ENCODE results near the gene DGKH. TPM values are rescaled to one million over a fixed set of nuclear protein-coding genes. Genes with fewer than 3 reads are reported as not detected.

Gene DGKH
- total and polyA plus RNA-seq, 9 of the 15 experiments (the other 6 are each of a cell fraction or from before 2014, with no cell fraction given): 0.38 to 4.4 (median 3.1) TPM

DNA sequence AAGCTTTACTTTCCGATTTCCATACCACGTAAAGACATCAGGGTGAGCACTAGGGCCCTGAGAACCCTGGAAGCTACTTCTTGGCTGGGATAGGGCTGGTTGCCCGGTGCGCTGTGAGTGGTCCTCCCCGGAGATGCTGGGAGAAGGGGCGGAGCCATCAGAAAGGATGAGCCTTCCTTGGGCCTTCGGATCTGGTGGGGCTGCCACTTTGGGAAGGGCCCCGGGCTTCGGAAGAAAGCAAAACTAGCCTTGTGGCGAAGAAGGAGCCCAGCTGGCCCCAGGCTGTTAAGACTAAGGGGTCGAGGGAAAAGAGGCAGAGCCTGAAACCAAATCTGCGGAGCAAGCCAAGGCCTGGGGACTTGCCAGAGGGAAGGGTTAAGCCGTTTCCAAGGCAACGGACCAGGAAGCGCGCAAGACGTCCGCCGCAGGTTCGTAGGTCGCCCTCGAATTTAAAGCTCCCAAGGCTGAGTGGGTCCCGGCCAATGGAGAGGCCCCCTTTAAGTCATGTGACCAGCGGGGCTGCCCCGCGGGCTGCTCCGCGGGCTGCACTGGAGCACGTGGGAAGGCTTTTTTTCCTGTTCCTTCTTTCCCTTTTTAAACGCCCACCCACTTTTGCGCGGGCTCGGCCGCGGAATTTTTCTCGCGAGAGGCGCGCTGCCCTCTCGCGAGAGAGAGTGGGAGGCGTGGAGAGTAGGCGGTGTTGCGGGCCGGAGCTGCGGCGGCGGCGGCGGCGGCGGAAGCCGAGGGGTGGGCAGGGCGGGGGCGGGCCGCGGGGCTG, 223.1 kb downstream of the DGKH start:
- H2AFZ ChIP-seq (ENCODE audit: low read depth, low read length): peak overlapping the region; percentile 85
- no peaks in the 10 kb centered on the region for H3K27me3 ChIP-seq (ENCODE audit: control insufficient read depth in 2 of 2, insufficient read depth in 2 of 2, low read length in 2 of 2)
- peaks cover 45% of the 10 kb centered on the region for H3K79me2 ChIP-seq (ENCODE audit: control insufficient read depth, insufficient read depth, low read length)
- peak overlapping the region; percentile 83 for H3K4me3 ChIP-seq
- peaks cover 8 to 15% of the 10 kb centered on the region in 2 experiments; a peak in 4 of 5 replicates for H3K4me1 ChIP-seq (replicated peaks in 1 of 2; ENCODE audit: control insufficient read depth in 2 of 2, insufficient read depth in 2 of 2, low read length in 2 of 2)
- intact Hi-C loops (cut with micrococcal nuclease): loop anchor here (5.0 to 10.0 kb wide), 2 partner anchors 99 to 227 kb away; partner anchors contain the start of gene DGKH
- ATAC-seq (peak; percentile 70), DNase-seq (ENCODE audit: extremely low read depth in 1 of 4, low spot score in 3 of 4) (peak; percentile 93), FAIRE-seq (peak; percentile 86)
- H3K27ac ChIP-seq (ENCODE audit: extremely low read depth, low read depth, low read length): peak overlapping the region; percentile 68
- no peaks in the 10 kb centered on the region; the same call in 2 of the 3 replicates for H3K36me3 ChIP-seq (ENCODE audit: control insufficient read depth, insufficient read depth, low read length)
- peaks cover 7% of the 10 kb centered on the region for H3K9me3 ChIP-seq (replicated peaks; ENCODE audit: control insufficient read depth, insufficient read depth, low read depth, low read length)
- H3K4me2 ChIP-seq (ENCODE audit: insufficient read depth, low read length): peak overlapping the region; percentile 55
- POLR2A ChIA-PET: interaction anchor here (0.7 to 1.2 kb wide), 3 partner anchors 10 to 934 kb away, joined by 3 to 4 read pairs (median 3); no protein-coding TSS in a partner anchor
- H3K9ac ChIP-seq (ENCODE audit: insufficient read depth in 1 of 2, low read depth in 2 of 2, low read length in 2 of 2): peak overlapping the region; percentile 67 to 97; a peak in 3 of 4 replicates
- in situ Hi-C loops (cut with MboI): no loop called here
- no peaks in the 10 kb centered on the region for H4K20me1 ChIP-seq (replicated peaks; ENCODE audit: control insufficient read depth, insufficient read depth, low read length)
- CTCF ChIA-PET (ENCODE audit: low intra/inter-chr PET ratio): no interaction called here
- no peaks in the 10 kb centered on the region for H3K9me1 ChIP-seq (ENCODE audit: control insufficient read depth, insufficient read depth, low read length)
- TSS peak; percentile 52 for BruUV-seq (replicated peaks)
- 20% methylated on average over 33 of the region's 57 CpGs for WGBS (ENCODE audit: insufficient coverage, low coverage, missing lambda C conversion rate)
- TF ChIP-seq ZNF134 (CRISPR knock-in tag; conservative IDR thresholded peaks at IDR 0.05): no peak
- no peak for TF ChIP-seq NFIC (IDR thresholded peaks at IDR 0.05)
- TF ChIP-seq JUND (IDR thresholded peaks at IDR 0.05; ENCODE audit: borderline replicate concordance, low read depth, low read length): 0 out of 2 replicates have a peak, but pooled peaks have one; percentile 4
- no peak; the same call in 2 of the 3 replicates for TF ChIP-seq JUND (tag; IDR thresholded peaks at IDR 0.05; ENCODE audit: borderline replicate concordance, low read depth, low read length)
- TF ChIP-seq ARHGAP35 (IDR thresholded peaks at IDR 0.05; ENCODE audit: partially characterized antibody): peak; percentile 93
- peak; percentile 67; the same call in 1 of the 2 replicates for TF ChIP-seq MAFF (IDR thresholded peaks at IDR 0.05; ENCODE audit: low read length)
- TF ChIP-seq, protein P1, sequence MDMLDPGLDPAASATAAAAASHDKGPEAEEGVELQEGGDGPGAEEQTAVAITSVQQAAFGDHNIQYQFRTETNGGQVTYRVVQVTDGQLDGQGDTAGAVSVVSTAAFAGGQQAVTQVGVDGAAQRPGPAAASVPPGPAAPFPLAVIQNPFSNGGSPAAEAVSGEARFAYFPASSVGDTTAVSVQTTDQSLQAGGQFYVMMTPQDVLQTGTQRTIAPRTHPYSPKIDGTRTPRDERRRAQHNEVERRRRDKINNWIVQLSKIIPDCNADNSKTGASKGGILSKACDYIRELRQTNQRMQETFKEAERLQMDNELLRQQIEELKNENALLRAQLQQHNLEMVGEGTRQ (CRISPR knock-in tag; IDR thresholded peaks at IDR 0.05): peak; percentile 91
- 0 out of 2 replicates have a peak, but pooled peaks have one; percentile 4 for TF ChIP-seq ZFX (CRISPR knock-in tag; IDR thresholded peaks at IDR 0.05)
- TF ChIP-seq HMGN3 (IDR thresholded peaks at IDR 0.05; ENCODE audit: borderline replicate concordance, extremely low read depth, insufficient read length, low read depth, low read length): no peak
- TF ChIP-seq, protein P2, sequence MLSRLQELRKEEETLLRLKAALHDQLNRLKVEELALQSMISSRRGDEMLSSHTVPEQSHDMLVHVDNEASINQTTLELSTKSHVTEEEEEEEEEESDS (CRISPR knock-in tag; IDR thresholded peaks at IDR 0.05): no peak
- TF ChIP-seq, protein P3, sequence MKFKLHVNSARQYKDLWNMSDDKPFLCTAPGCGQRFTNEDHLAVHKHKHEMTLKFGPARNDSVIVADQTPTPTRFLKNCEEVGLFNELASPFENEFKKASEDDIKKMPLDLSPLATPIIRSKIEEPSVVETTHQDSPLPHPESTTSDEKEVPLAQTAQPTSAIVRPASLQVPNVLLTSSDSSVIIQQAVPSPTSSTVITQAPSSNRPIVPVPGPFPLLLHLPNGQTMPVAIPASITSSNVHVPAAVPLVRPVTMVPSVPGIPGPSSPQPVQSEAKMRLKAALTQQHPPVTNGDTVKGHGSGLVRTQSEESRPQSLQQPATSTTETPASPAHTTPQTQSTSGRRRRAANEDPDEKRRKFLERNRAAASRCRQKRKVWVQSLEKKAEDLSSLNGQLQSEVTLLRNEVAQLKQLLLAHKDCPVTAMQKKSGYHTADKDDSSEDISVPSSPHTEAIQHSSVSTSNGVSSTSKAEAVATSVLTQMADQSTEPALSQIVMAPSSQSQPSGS (CRISPR knock-in tag; IDR thresholded peaks at IDR 0.05): no peak
- peak; percentile 94 for TF ChIP-seq MYC (IDR thresholded peaks at IDR 0.05; ENCODE audit: low read depth, low read length)
- TF ChIP-seq MYC (CRISPR knock-in tag; IDR thresholded peaks at IDR 0.05; ENCODE audit: borderline replicate concordance, low read depth): peak; percentile 58; the same call in 1 of the 2 replicates
- TF ChIP-seq GTF2F1 (IDR thresholded peaks at IDR 0.05; ENCODE audit: low read depth, low read length): no peak

Measured in K562 (cell line).